ENCODE data around the gene PLXNA2.

PLXNA2 gene

DNA sequence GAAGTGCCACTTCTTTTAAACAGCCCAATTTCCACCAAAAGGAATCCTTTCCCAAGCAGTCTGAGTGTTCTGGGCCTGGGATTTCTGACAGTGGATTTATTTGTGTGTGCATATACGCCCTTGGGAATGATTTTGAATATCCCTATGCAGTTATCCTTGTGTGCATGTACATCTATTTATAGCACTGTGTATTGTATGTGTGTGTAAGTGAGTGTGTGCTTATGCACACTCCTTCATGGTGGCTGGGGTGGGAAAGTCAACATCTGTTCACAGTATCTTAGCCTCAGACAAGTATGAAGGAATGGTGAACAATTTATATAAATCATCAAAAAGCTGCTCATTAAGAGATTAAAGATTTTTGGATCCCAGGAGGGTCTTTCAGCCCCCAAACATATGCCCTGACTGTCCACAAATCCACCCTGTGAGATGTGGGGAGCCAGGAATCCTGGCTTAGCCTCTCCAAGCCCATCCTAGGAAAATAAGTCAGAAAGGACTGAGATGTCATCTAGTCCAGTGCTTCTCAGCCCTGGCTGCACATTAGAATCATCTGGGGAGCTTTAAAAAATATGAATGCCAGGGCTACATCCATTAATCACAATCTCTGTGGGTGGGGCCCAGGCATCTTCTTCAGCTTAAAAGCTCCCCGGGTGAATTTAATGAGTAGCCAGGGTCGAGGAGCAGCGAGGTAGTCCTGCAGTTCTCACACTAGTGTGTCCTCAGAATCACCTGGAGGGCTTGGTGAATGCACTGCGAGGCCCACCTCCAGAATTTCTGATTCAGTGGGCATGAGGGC lies 101.4 kb downstream of the PLXNA2 start:
- no peak for DNase-seq (ENCODE audit: low spot score)

DNA sequence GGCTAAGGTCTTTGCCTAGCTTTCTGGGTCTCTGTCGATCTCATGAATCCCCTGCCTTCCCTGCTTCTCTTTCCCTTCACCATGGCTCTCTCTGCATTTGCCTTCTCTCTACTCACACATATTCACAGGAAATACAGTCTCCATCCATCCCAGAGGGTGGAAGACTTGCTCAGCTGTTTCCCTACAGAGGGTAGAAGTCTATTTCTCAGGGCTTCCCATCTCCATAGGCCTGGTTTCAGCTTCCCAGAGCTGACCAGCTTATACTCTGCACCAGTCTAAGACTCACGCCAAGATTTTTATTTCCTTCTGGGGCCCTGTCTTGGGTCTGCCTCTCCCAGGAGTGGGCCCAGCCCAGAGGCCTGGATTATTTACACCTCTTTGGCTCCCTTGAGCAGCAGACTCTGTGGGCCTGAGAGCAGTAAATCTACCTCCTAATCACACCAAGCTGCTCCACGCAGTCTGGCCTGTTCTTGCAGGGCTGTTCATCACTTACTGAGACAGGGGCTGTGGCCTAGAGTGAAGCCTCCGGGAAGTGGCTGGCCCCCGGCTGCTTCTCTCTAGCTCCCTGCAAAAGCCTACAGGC lies 102.5 kb downstream of the PLXNA2 start:
- no peak for DNase-seq (ENCODE audit: low spot score)

DNA sequence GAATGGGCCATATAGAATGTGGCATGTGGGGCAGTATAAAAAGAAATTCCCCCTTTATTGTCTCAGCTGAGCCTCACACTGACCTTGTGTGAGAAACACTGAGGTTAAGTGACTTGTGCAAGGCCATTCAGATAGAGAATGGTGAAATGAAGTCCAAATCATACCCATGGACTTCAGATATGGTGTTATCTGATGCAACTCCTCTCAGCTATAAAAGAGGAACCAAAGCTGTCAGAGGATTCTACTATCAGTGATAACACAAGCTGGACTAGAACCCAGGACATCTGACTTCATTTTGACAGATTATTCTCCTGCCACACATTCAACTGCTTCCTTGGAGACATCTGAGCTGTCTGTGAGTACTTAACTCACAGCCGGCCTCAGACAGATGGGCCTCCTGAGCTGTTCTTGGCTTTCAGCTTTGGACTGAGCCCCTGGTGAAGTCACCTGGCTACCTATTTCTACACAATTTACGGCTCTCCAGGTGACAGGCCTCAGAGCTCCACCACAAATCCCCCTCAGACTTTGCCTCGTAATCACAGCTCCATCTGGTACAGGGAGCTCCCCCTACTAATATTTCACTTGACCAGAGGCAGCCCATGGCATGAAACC lies 104.6 kb downstream of the PLXNA2 start:
- no peak for DNase-seq (ENCODE audit: low spot score)

DNA sequence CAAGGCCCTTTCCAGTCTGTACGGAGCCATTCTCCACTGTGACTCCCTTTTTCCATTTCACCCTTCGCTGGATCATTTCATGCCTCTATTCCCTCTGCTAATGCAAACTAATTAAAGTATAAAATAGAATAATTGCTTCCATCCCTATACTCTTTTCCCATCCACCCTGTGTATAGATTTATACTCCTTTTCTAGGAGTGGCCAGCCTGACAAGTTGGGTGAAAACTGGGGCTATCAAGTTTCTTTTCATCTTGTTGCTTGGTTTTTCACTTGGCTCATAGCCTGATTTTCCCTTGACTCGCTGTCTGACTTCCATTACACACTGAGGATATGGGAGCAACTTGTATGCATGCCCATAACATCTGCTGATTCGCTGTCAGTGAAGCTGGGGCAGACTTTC lies 107.0 kb downstream of the PLXNA2 start:
- DNase-seq (ENCODE audit: low spot score): no peak

DNA sequence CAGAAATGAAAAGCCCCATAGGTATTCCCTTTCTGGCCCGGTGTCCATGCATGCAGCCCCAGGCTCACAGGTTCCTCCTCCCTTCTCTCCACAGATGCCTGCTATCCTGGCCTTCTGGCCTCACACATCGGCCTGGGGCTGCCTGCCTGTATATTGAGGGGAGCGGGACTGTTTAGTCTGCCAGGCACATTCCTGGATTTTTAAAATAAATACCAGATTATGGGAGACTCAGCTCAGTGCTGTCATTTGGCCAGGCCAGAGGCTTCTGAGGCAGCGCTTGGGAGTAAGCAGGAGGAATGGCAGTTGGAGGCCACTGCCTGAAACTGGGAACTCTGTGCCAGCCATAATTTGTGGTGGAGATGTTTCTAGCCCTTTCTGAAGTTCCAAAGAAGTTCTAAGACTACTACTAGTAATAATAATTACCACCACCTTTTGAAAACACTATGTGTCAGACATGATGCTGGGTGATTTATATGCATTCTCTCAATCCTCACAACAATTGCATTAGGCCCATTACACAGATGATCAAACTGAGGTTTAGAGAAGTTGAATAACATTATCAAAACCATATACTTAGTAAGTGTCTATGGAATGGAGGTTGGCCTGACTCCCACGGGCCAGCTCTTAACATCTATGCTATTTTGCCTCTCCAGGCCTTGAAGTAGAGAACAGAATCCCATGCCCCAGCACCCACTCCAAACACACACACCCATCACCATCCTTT lies 107.6 kb downstream of the PLXNA2 start:
- no peak for DNase-seq (ENCODE audit: low spot score)

DNA sequence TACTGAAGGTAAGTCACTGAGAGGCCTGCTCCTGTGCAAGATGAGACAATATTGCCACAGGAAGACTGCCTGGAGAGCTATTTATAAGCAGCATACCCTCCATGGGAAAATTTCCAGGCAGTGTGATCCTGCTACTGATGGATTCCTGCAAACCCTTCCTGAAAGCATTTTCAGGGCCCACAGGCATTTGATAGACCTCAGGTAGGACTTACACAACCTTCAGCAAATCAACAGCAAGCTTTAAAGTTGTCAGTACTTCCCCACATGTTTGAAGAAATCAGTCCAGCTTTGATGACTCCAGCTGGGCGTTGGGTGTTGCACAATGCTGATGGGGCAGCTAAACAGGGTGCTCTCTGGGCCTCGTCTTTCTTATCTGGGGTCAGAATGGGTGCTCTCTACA lies 108.8 kb downstream of the PLXNA2 start:
- DNase-seq (ENCODE audit: low spot score): no peak

DNA sequence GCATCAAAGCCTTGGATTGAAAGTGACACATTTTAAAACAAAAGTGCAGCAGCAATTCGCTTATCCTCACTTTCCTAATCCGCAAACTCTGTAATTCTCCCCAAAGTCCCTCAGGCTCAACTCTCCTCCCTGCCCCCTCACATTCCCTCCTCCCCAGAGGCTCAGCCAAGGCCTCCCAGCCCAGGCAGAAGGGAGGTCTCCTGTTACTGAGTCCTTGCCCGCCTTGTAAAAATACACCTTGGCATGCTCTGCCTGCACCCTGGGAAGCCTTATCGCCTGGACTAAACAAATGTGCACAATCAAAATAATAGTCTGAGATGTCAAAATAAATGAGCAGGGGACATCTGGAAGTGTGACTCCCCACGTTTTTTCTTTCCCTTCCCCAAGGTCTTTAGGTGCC lies 109.7 kb downstream of the PLXNA2 start:
- DNase-seq (ENCODE audit: low spot score): no peak

DNA sequence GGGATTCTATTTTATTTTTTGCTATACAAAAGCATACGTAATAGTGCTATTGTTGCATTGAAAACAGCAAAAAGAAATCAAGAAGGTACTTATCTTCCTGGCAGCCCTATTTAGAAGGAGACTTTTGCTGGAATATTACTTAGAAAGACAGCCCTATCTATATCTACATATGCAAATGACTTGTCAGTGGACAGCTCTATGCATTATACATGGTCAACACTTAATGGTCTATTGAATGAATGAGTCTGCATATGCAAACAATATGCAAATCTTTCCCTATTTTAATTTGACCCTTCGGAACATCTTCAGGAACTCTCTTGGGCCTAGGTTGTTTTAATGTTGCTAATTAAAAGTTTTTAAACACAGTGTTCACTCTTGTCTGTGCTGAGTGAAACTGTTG lies 110.8 kb downstream of the PLXNA2 start:
- DNase-seq (ENCODE audit: low spot score): no peak

DNA sequence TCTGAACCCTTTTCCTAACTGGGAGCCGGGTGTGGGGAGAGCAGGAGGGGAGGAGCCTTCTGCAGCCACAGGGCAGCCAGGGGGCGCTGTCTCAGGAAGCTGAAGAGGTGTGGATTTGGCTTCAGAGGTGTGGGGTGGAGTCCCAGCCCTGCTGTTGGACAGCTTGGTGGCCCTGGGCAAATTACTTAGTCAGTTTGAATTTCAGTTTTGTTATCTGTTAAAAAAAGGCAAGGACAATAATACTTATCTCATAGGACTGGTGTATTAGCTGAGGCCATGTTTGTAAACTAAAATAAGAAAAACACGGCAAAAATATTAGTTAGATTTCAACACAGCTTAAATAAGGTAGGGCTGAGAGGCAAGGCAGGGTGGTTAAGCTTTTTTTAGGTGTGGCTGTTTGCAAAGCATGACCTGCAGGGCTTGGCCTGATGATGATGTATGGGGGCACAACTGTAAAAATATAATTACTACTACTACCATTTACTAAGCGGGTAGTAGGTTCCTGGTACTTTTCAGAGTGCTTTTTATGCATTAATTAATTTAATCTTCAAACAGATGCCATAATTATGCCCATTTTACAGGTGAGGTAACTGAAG lies 111.8 kb downstream of the PLXNA2 start:
- DNase-seq (ENCODE audit: low spot score): peak; percentile 85

DNA sequence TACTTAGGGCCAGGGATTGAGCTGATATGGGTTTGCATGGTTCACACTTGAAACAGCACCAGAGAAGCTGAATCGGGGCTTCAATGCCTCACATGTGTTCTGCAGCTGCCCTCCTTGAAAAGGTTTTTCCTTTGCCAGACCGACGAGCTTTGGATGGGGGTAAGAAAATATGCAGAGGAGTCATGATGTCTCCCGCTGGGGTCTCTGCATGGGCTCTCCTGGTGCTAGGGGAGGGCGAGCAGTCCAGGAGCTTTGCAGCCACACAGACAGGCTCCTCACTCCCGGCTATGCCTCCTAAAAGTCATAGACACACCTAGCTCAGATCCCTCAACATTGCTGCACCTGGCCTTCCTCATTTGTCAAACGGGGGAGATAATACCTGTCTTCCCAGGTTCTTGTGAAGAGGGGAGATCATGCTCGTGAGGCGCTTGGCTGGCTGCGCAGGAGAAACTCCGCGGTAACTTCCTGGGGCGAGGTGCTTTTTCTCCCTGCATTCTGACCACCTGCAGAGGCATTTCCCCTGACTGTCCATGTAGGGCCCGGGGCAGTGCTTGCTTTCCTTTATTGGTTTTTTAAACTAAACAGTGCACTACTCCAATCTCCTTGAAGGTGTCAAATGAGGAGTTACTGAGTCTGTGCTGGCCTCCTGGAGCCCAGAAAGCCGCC lies 112.4 kb downstream of the PLXNA2 start:
- DNase-seq (ENCODE audit: low spot score): no peak

DNA sequence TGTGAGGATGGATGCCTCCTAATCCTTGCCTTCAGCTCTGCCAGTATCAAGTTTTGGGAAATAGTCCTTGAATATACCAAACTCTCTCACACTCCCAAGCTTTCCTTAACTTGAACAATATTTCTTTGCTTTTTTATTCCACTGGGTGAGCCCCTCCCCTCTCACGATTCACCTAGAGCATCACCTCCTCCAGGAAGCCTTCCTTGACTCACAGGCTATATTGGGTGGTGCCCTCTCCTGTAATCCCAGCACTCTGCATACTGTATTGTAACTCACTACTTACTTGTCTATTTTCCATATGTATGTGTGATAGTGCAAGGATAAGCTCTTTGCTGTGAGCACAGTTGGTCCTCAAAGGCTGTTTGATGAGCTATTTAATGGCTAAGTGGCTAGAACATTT lies 114.7 kb downstream of the PLXNA2 start:
- no peak for DNase-seq (ENCODE audit: low spot score)

DNA sequence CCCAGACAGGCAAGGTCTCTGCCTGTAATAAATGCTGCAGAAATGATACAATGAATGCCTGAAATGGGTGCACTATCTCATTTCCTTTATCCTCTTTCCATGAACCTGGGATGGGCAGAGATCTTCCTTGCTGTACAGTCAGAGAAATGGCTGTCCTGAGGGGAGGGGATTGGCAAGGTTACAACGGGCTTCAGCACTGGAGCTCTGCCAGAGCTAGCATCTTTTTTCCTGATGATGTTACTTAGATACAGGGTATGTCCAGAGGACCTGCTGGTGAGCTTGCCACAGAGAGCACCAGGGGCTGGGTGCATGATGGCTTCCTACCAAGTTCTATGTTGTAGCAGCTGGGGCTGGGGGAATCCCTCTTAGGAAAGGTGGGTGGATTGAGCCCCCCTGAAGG lies 115.1 kb downstream of the PLXNA2 start:
- DNase-seq (ENCODE audit: low spot score): no peak

DNA sequence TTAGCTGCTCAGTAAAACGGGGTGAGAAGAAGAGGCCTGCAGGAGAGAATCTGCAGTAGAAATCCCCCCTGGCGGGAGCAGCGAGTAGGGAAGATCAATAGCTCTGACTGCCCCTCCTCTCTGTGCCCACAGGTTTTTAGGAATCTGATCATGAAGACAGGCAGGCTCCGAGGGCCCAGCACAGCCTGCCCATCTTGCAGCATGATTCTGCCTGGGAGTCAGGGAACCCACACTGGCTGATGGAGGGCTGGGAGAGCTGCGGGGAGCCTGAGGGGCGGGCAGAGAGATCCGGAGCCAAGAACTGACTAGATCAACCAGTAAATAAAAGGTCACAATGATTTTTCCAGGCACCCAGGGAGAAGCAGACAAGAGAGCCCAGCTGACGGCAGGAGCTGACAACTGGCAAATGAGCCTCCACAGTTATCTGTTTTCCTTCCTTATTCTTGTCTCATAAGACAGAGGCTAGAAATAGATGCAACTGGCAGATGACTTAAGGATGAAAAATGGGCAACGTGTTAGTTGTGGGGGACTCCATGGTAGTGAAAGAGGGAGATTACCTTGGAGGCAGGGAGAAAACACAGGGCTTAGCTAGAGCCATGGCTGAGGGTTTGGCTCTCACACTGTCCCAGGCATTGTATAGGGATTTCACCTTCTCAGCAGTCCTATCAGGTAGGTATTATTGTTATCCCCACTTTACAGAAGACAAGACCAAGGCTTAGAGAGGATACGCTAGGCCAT lies 116.2 kb downstream of the PLXNA2 start:
- DNase-seq (ENCODE audit: low spot score): no peak

DNA sequence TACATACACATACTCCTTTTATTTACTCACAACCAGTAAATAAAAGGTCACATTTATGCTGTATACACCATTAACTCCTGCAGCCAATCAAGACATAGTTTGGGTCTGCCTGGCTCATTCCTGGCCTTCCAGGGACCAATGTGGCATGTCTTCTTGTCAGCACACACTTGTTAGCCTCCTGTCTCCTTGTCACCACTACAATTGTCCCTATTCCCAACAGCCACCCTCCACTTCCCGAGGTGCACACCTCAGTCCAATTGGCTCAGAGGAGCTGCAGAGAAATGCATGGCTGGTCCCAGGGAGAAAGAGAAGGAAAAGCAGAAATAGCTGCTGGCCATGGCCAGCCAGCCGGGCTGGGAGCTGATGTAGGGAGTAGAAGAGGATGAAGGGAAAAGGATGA lies 116.9 kb downstream of the PLXNA2 start:
- DNase-seq (ENCODE audit: low spot score): no peak

DNA sequence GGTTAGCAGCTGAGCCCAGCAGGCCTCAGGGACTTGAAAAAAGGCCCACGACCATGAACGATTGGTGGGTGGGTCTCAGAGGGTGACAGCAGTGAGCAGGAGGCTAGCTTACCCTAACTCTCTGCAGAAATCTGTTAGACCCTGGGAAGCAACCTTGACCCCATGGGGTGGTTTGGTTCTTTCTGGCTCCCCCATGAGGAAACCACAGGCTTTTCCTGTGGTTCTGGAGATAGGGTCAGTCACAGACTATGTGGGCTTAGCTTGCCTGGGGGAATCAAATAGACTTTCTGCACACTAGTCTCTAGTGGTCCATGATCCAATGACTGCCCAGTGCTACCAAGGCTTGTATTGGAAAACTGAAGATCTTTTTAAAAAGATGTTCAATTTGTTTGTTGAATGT lies 118.1 kb downstream of the PLXNA2 start:
- DNase-seq (ENCODE audit: low spot score): no peak

DNA sequence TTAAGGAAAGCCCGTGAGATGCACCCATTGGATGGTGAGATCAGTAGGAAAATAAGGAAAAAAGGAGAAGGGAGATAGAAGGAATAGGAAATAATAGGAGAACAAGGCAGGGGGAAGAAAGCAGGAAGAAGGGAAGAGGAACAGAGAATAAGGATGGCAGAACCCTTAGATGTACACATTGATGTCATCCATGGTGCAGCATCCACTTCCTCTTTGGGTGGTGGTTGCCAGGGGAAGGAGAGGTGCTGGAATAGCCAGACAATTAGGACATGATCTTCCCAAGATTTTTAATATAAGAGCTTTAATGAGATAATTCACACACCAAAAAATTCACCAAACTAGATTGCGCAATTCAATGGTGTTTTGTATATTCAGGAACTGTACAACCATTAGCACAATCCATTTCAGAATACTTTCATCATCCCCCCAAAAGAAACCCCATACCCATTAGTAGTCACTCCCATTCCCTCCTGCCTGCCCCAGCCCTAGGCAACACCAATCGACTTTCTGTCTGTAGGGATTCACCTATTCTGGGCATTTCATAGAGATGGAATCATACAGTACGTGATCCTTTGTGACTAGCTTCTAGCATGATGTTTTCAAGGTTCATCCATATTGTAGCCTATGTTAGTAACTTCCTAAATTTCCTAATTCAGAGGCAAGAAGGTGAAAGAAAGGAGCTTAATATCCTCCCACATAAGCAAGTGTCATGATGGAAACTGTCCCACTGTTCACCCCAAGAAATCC lies 121.4 kb downstream of the PLXNA2 start:
- DNase-seq (ENCODE audit: low spot score): no peak

DNA sequence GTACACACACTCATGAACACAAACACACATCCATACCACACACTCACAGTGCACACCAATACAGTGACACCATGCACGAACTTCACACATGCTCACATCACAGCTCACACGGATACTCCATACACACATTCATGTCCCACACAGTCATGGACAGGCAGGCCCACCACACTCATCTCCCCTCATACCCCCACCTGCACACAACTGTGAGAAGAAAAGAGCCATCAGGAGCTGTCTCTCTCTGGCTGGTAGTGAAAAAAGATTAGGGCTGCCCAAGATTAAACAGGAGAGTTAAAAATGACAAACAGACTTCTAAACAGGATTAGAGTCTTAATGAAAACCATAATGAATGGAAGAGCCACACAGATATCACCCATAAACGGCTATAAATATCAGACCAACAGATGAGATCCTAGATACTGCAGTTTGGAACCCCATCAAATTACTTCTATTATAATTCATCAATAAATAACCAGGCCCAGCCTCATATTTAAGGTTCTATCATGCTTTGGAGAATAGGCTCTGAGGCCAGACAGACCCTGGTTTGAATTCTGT lies 122.3 kb downstream of the PLXNA2 start:
- DNase-seq (ENCODE audit: low spot score): no peak

DNA sequence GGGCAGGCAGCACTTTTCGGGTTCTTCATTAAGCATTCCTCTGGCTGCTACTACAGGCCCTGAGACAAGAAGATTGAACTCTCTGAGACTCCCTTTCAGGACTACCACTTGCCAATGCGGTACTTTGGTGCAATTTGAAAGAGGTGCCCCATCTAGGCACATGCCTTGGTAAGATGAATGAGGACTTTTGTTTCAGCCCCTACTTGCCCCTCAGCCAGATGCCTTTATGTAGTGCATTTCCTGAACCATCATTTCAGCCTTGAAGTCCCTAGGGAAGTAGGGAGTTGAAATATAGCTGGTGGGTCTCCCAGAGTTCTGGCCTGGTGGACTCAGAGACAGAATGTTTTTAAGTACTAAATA lies 123.8 kb downstream of the PLXNA2 start:
- peak; percentile 70 for DNase-seq (ENCODE audit: low spot score)

DNA sequence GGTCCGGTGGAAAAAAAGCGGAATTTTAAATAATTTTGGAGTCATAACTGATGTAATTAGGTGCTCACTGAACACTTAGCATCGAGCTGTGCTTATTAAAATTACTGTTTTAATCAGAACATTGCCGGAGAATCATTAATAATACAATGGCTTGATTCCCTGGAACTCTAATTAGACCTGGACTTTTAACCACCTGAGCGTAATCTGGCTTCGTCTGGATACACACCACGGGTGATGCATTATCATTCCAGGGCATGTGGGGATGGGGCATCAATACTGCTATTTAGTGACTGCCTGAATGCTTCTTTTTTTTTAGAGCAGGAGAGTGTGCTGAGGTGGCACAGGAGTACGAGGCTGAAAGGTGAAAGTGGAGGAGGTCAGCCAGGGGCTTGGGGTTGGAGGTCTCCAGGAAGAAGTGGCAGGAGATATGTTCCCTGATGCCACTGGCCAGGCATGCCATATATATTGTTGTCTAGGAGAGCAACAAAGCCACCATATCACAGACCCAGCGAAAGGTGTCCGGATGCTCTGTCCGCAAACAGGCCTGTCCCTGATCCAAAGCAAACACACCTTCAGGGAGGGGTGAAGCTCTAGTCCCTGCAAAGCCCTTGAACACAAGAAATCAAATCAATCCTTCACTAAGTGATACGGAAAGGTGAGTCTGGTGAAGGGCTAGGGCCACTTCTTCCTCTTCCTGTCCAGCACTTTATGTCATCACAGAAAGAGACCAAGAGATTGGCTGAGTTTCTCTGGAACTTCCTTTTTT lies 125.2 kb downstream of the PLXNA2 start:
- DNase-seq (ENCODE audit: low spot score): no peak

DNA sequence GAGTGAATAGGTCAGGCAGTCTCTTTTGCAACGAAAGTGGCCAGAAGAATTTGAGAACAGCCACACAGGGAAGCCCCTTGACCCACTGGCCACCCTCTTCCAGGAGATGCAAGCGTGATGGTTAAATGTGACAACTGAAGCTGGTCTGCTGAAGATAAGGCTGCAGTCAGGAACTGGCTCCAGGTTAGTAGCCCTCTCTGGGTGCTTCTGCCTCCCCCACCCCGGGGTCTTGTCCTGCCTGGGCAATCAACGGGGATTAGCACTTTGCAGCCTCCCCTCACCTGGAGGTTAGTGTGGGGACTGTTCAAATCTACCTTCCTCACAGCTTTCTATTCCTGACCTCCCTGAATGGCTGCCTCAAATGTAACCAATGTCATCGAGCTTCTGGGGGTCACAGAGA lies 125.9 kb downstream of the PLXNA2 start:
- no peak for DNase-seq (ENCODE audit: low spot score)

Data from COLO829 (cell line).